ENCODE results near the gene WWOX. TPM values are rescaled to one million over a fixed set of nuclear protein-coding genes. Genes with fewer than 3 reads are reported as not detected.

WWOX gene
- total RNA-seq, 2 experiments from 2014 or later = 19.9 to 29.4 TPM

GRCh38 chr16:78931267-78931666 is 831.8 kb downstream of the WWOX start:
- ATAC-seq = no peak
- no peak overlapping the region for H3K27ac Mint-ChIP-seq
- ChIA-PET CTCF (no interaction called here), POLR2A (no interaction called here)
- DNase-seq = no peak
- peaks cover 4% of the 10 kb centered on the region for H3K9me3 Mint-ChIP-seq (ENCODE audit: low read depth)
- H3K27me3 Mint-ChIP-seq = no peaks in the 10 kb centered on the region
- intact Hi-C loops (cut with DNase I, micrococcal nuclease) = no loop called here
- H3K4me3 Mint-ChIP-seq = no peak overlapping the region
- no peaks in the 10 kb centered on the region for H3K4me1 Mint-ChIP-seq
- H3K36me3 Mint-ChIP-seq (ENCODE audit: low read depth) = no peaks in the 10 kb centered on the region

- no peak for DNase-seq
- Mint-ChIP-seq H3K27ac (no peak overlapping the region), H3K9me3 (ENCODE audit: low read depth) (peaks cover 4% of the 10 kb centered on the region), H3K4me1 (no peaks in the 10 kb centered on the region), H3K36me3 (ENCODE audit: low read depth) (no peaks in the 10 kb centered on the region), H3K4me3 (no peak overlapping the region), H3K27me3 (no peaks in the 10 kb centered on the region)
- intact Hi-C loops (cut with DNase I, micrococcal nuclease) = no loop called here
- CTCF ChIA-PET = no interaction called here
- no peak for ATAC-seq
- POLR2A ChIA-PET = no interaction called here
These were observed 832.2 kb downstream of the WWOX start for GRCh38 chr16:78931678-78932077.

- Mint-ChIP-seq H3K4me3 (no peak overlapping the region), H3K36me3 (ENCODE audit: low read depth) (no peaks in the 10 kb centered on the region), H3K27me3 (no peaks in the 10 kb centered on the region), H3K27ac (no peak overlapping the region), H3K9me3 (ENCODE audit: low read depth) (peaks cover 4% of the 10 kb centered on the region), H3K4me1 (no peaks in the 10 kb centered on the region)
- DNase-seq (no peak), ATAC-seq (no peak)
- ChIA-PET POLR2A (no interaction called here), CTCF (interaction anchor here (0.7 kb wide), 1 partner anchor 15 kb away, joined by 3 read pairs; no protein-coding TSS in a partner anchor)
- intact Hi-C loops (cut with DNase I, micrococcal nuclease) = no loop called here
These were observed 833.0 kb downstream of the WWOX start for GRCh38 chr16:78932355-78932943.

GRCh38 chr16:78936060-78936459 is 836.6 kb downstream of the WWOX start:
- ChIA-PET POLR2A (no interaction called here), CTCF (interaction anchor here (0.7 kb wide), 1 partner anchor 178 kb away, joined by 3 read pairs; no protein-coding TSS in a partner anchor)
- DNase-seq (no peak), ATAC-seq (no peak)
- no peaks in the 10 kb centered on the region for H3K36me3 Mint-ChIP-seq (ENCODE audit: low read depth)
- intact Hi-C loops (cut with DNase I, micrococcal nuclease) = no loop called here
- H3K4me3 Mint-ChIP-seq = no peak overlapping the region
- H3K27me3 Mint-ChIP-seq = no peaks in the 10 kb centered on the region
- H3K4me1 Mint-ChIP-seq = no peaks in the 10 kb centered on the region
- peaks cover 4% of the 10 kb centered on the region for H3K9me3 Mint-ChIP-seq (ENCODE audit: low read depth)
- no peak overlapping the region for H3K27ac Mint-ChIP-seq

- ChIA-PET CTCF (no interaction called here), POLR2A (no interaction called here)
- no peaks in the 10 kb centered on the region for H3K36me3 Mint-ChIP-seq (ENCODE audit: low read depth)
- H3K4me3 Mint-ChIP-seq = no peak overlapping the region
- ATAC-seq = no peak
- H3K27me3 Mint-ChIP-seq = no peaks in the 10 kb centered on the region
- H3K4me1 Mint-ChIP-seq = no peaks in the 10 kb centered on the region
- intact Hi-C loops (cut with DNase I, micrococcal nuclease) = no loop called here
- no peak overlapping the region for H3K27ac Mint-ChIP-seq
- no peak for DNase-seq
- peaks cover 3% of the 10 kb centered on the region for H3K9me3 Mint-ChIP-seq (ENCODE audit: low read depth)
These were observed 840.1 kb downstream of the WWOX start for GRCh38 chr16:78939597-78939996.

- Mint-ChIP-seq H3K36me3 (ENCODE audit: low read depth) (no peaks in the 10 kb centered on the region), H3K4me1 (no peaks in the 10 kb centered on the region), H3K4me3 (no peak overlapping the region), H3K9me3 (ENCODE audit: low read depth) (no peaks in the 10 kb centered on the region), H3K27me3 (no peaks in the 10 kb centered on the region), H3K27ac (no peak overlapping the region)
- POLR2A ChIA-PET = interaction anchor here (0.6 kb wide), 1 partner anchor 808 kb away, joined by 4 read pairs; no protein-coding TSS in a partner anchor
- no peak for DNase-seq
- CTCF ChIA-PET = interaction anchor here (1.3 kb wide), 1 partner anchor 11 kb away, joined by 3 read pairs; no protein-coding TSS in a partner anchor
- intact Hi-C loops (cut with DNase I, micrococcal nuclease) = no loop called here
- no peak for ATAC-seq
These were observed 843.3 kb downstream of the WWOX start for GRCh38 chr16:78942625-78943245.

- POLR2A ChIA-PET = no interaction called here
- no peaks in the 10 kb centered on the region for H3K36me3 Mint-ChIP-seq (ENCODE audit: low read depth)
These were observed 845.9 kb downstream of the WWOX start for GRCh38 chr16:78945336-78945735.

GRCh38 chr16:78946556-78946955 is 847.1 kb downstream of the WWOX start:
- H3K9me3 Mint-ChIP-seq (ENCODE audit: low read depth) = no peaks in the 10 kb centered on the region
- H3K27me3 Mint-ChIP-seq = no peaks in the 10 kb centered on the region
- H3K4me1 Mint-ChIP-seq = no peaks in the 10 kb centered on the region
- H3K4me3 Mint-ChIP-seq = no peak overlapping the region
- ChIA-PET CTCF (no interaction called here), POLR2A (no interaction called here)
- no peaks in the 10 kb centered on the region for H3K36me3 Mint-ChIP-seq (ENCODE audit: low read depth)
- ATAC-seq (no peak), DNase-seq (no peak)
- intact Hi-C loops (cut with DNase I, micrococcal nuclease) = no loop called here
- H3K27ac Mint-ChIP-seq = no peak overlapping the region

More at GRCh38 chr16:78945336-78945735, 845.9 kb downstream of the WWOX start:
- CTCF ChIA-PET = no interaction called here
- no peak overlapping the region for H3K4me3 Mint-ChIP-seq
- H3K4me1 Mint-ChIP-seq = no peaks in the 10 kb centered on the region
- H3K9me3 Mint-ChIP-seq (ENCODE audit: low read depth) = no peaks in the 10 kb centered on the region
- no peak for ATAC-seq
- intact Hi-C loops (cut with DNase I, micrococcal nuclease) = no loop called here
- H3K27me3 Mint-ChIP-seq = no peaks in the 10 kb centered on the region
- H3K27ac Mint-ChIP-seq = no peak overlapping the region
- DNase-seq = no peak

GRCh38 chr16:78950768-78951167 is 851.3 kb downstream of the WWOX start:
- H3K27ac Mint-ChIP-seq = no peak overlapping the region
- no peaks in the 10 kb centered on the region for H3K27me3 Mint-ChIP-seq
- H3K4me1 Mint-ChIP-seq = peaks cover 4% of the 10 kb centered on the region
- intact Hi-C loops (cut with DNase I, micrococcal nuclease) = no loop called here
- H3K4me3 Mint-ChIP-seq = no peak overlapping the region
- ATAC-seq (no peak), DNase-seq (no peak)
- no peaks in the 10 kb centered on the region for H3K36me3 Mint-ChIP-seq (ENCODE audit: low read depth)
- POLR2A ChIA-PET = no interaction called here
- CTCF ChIA-PET = no interaction called here
- H3K9me3 Mint-ChIP-seq (ENCODE audit: low read depth) = no peaks in the 10 kb centered on the region

GRCh38 chr16:78952630-78953029 is 853.2 kb downstream of the WWOX start:
- Mint-ChIP-seq H3K27me3 (no peaks in the 10 kb centered on the region), H3K36me3 (ENCODE audit: low read depth) (no peaks in the 10 kb centered on the region), H3K4me1 (peaks cover 12% of the 10 kb centered on the region), H3K27ac (no peak overlapping the region), H3K4me3 (no peak overlapping the region), H3K9me3 (ENCODE audit: low read depth) (no peaks in the 10 kb centered on the region)
- intact Hi-C loops (cut with DNase I, micrococcal nuclease) = no loop called here
- ATAC-seq (no peak), DNase-seq (no peak)
- ChIA-PET POLR2A (no interaction called here), CTCF (interaction anchor here (0.7 kb wide), 1 partner anchor 593 kb away, joined by 4 read pairs; no protein-coding TSS in a partner anchor)

- CTCF ChIA-PET = interaction anchor here (1.5 kb wide), 1 partner anchor 10 kb away, joined by 3 read pairs; no protein-coding TSS in a partner anchor
- Mint-ChIP-seq H3K4me3 (no peak overlapping the region), H3K27ac (no peak overlapping the region), H3K36me3 (ENCODE audit: low read depth) (no peaks in the 10 kb centered on the region), H3K4me1 (peaks cover 15% of the 10 kb centered on the region), H3K27me3 (no peaks in the 10 kb centered on the region), H3K9me3 (ENCODE audit: low read depth) (no peaks in the 10 kb centered on the region)
- POLR2A ChIA-PET = no interaction called here
- no peak for DNase-seq
- no peak for ATAC-seq
- intact Hi-C loops (cut with DNase I, micrococcal nuclease) = no loop called here
These were observed 854.1 kb downstream of the WWOX start for GRCh38 chr16:78953526-78953925.

- H3K36me3 Mint-ChIP-seq (ENCODE audit: low read depth) = no peaks in the 10 kb centered on the region
- ATAC-seq = no peak
- no peak overlapping the region for H3K4me3 Mint-ChIP-seq
- POLR2A ChIA-PET = no interaction called here
- H3K9me3 Mint-ChIP-seq (ENCODE audit: low read depth) = no peaks in the 10 kb centered on the region
- CTCF ChIA-PET = no interaction called here
- H3K27ac Mint-ChIP-seq = no peak overlapping the region
- H3K4me1 Mint-ChIP-seq = peaks cover 19% of the 10 kb centered on the region
- H3K27me3 Mint-ChIP-seq = no peaks in the 10 kb centered on the region
- intact Hi-C loops (cut with DNase I, micrococcal nuclease) = no loop called here
- peak; percentile 23 for DNase-seq
These were observed 855.8 kb downstream of the WWOX start for GRCh38 chr16:78955206-78955605.
